K562 (cell line): ENCODE data around the gene HCST. TPM values are rescaled to one million over a fixed set of nuclear protein-coding genes. Genes with fewer than 3 reads are reported as not detected.
A peak's percentile ranks its signal among the peaks of the same experiment; 100 is the strongest.

ENCODE experiments used
- ARNT ChIP-seq, 2 experiments: fragments of 450-650 bp; IDR thresholded peaks; 2 replicates each; pipeline ENCODE4 v1.6.1; 2016; ENCODE audit warnings: mild to moderate bottlenecking in 1 of 2
- COPS2 ChIP-seq: fragments of 450-650 bp; conservative IDR thresholded peaks from 2 replicates; pipeline ENCODE4 v1.6.1; 2016; ENCODE audit warnings: mild to moderate bottlenecking, moderate library complexity
- E2F3 ChIP-seq: fragments of 250-450 bp; sonication (Bioruptor Pico); IDR thresholded peaks from 2 replicates; pipeline ENCODE4 v1.4.0; 2020; ENCODE audit warnings: mild to moderate bottlenecking
- ELF2 ChIP-seq: fragments of 250-450 bp; sonication (Bioruptor Pico); IDR thresholded peaks from 2 replicates; pipeline ENCODE4 v1.5.0; 2021; ENCODE audit warnings: mild to moderate bottlenecking
- ESRRA ChIP-seq: fragments of 450-650 bp; IDR thresholded peaks from 2 replicates; pipeline ENCODE4 v1.6.1; 2014; ENCODE audit warnings: low read depth, mild to moderate bottlenecking, moderate library complexity, borderline replicate concordance
- ETS2 ChIP-seq: IDR thresholded peaks from 2 replicates; pipeline ENCODE4 v1.6.1; 2016; ENCODE audit warnings: borderline replicate concordance, missing genetic modification characterization, mild to moderate bottlenecking, moderate library complexity, missing compliant biosample characterization; ENCODE audit not compliant: poor library complexity, severe bottlenecking
- FOS ChIP-seq: IDR thresholded peaks from 3 replicates; pipeline ENCODE4 v1.6.1; 2011; ENCODE audit not compliant: insufficient read length; ENCODE audit errors: extremely low read depth
- FOXA1 ChIP-seq: fragments of 450-650 bp; IDR thresholded peaks from 2 replicates; pipeline ENCODE4 v1.6.1; 2016; ENCODE audit warnings: mild to moderate bottlenecking, borderline replicate concordance
- GABPB2 ChIP-seq: fragments of 250-450 bp; sonication (Bioruptor Pico); conservative IDR thresholded peaks from 2 replicates; pipeline ENCODE4 v1.5.1; 2021; ENCODE audit warnings: mild to moderate bottlenecking
- NR2C1 ChIP-seq, 2 experiments: fragments of 450-650 bp; IDR thresholded peaks; 2 replicates each; pipeline ENCODE4 v1.6.1; 2017; ENCODE audit warnings: mild to moderate bottlenecking in 2 of 2, antibody characterized with exemption in 1 of 2, inconsistent platforms in 1 of 2, missing compliant biosample characterization in 1 of 2, missing genetic modification characterization in 1 of 2
- PHTF2 ChIP-seq: fragments of 250-450 bp; sonication (Bioruptor Pico); IDR thresholded peaks from 2 replicates; pipeline ENCODE4 v1.5.0; 2021; ENCODE audit warnings: mild to moderate bottlenecking
- POLR2H ChIP-seq: IDR thresholded peaks from 2 replicates; pipeline ENCODE4 v1.6.1; 2016; ENCODE audit warnings: missing genetic modification characterization, low read depth, mild to moderate bottlenecking, control low read depth, missing compliant biosample characterization, moderate library complexity
- PTBP1 ChIP-seq: fragments of 200-400 bp; formaldehyde crosslinking; IDR thresholded peaks from 2 replicates; pipeline ENCODE4 v1.6.1; 2017; ENCODE audit warnings: low read depth, low read length
- ZBED1 ChIP-seq: IDR thresholded peaks from 2 replicates; pipeline ENCODE4 v1.6.1; 2014
- ZNF785 ChIP-seq: fragments of 250-450 bp; sonication (Bioruptor Pico); IDR thresholded peaks from 2 replicates; pipeline ENCODE4 v1.4.0; 2020; ENCODE audit warnings: mild to moderate bottlenecking
- polyA plus RNA-seq, 8 experiments: library from polyadenylated mRNA; depleted of rRNA in 4 of 8; stranded (reverse) in 5 of 8; unstranded in 3 of 8; fragments of >200 nt; fragmentation: Nextera tagmentation in 2 of 8; fragmentation: Illumina TruSeq in 1 of 8; extraction: Ambion mirVana in 2 of 8; extraction: Trizol in 1 of 8; gene quantifications; 2 replicates each; pipeline versions ENCODE4 v1.2.1 to v1.2.3, GENCODE V29; 2011 to 2014; ENCODE audit warnings: inconsistent platforms in 1 of 8, missing spikeins in 1 of 8
- total RNA-seq, 7 experiments: library from RNA; depleted of rRNA in 6 of 7; stranded (reverse); fragments of >200 nt in 6 of 7; fragmentation: Illumina TruSeq in 2 of 7; extraction: Trizol in 2 of 7; gene quantifications; 2 replicates each; pipeline versions ENCODE4 v1.2.1 to v1.2.3, GENCODE V29; 2011 to 2021; ENCODE audit warnings: low replicate concordance in 1 of 7
- TF ChIP-seq, protein P1 (sequence below): fragments of 200-400 bp; formaldehyde crosslinking; IDR thresholded peaks from 2 replicates; pipeline ENCODE4 v1.6.1; 2017; ENCODE audit warnings: mild to moderate bottlenecking, low read depth, low read length, moderate library complexity
- TF ChIP-seq, protein P2 (sequence below), 2 experiments: fragments of 450-650 bp; formaldehyde crosslinking in 1 of 2; IDR thresholded peaks; 2 replicates each; pipeline versions ENCODE4 v1.4.0 to v1.6.1; 2014 to 2020; ENCODE audit warnings: mild to moderate bottlenecking in 2 of 2, borderline replicate concordance in 1 of 2, low read depth in 1 of 2
- TF ChIP-seq, protein P3 (sequence below): fragments of 250-450 bp; sonication (Bioruptor Pico); IDR thresholded peaks from 2 replicates; pipeline ENCODE4 v1.9.0; 2021; ENCODE audit warnings: mild to moderate bottlenecking

HCST gene
- total and polyA plus RNA-seq, 9 of the 15 experiments (the other 6 are each of a cell fraction or from before 2014, with no cell fraction given), result 0.29 to 1.9 (median 0.95) TPM; not detected in 2

DNA sequence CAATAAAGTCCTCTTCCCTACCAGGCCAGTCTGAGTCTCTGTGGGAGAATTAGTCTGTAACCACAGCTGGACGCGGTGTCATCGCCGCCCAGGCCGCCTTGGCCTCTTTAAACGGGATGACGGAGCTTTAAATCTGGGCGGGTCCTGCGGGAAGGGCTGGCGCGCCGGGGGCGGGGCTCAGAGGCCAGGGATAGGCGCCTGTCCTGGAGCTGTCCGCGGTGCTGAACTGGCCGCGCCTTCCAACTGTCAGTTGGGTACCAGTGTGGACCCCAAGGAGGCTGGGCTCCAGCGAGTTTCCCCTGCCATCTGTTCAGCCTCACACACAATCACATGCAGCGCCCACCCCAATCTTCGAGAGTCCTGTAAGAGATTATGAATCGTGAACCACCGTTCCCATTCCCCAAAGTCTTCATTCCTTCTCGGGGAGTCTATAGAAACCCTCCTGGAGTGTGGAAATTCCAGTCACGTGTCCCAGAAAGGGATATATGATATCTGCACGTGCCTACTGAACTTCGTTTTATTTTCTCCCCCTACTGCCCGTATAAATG, 22.5 kb upstream of the HCST start (continued):
- TF ChIP-seq, protein P1, sequence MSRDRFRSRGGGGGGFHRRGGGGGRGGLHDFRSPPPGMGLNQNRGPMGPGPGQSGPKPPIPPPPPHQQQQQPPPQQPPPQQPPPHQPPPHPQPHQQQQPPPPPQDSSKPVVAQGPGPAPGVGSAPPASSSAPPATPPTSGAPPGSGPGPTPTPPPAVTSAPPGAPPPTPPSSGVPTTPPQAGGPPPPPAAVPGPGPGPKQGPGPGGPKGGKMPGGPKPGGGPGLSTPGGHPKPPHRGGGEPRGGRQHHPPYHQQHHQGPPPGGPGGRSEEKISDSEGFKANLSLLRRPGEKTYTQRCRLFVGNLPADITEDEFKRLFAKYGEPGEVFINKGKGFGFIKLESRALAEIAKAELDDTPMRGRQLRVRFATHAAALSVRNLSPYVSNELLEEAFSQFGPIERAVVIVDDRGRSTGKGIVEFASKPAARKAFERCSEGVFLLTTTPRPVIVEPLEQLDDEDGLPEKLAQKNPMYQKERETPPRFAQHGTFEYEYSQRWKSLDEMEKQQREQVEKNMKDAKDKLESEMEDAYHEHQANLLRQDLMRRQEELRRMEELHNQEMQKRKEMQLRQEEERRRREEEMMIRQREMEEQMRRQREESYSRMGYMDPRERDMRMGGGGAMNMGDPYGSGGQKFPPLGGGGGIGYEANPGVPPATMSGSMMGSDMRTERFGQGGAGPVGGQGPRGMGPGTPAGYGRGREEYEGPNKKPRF, result no peak
- TF ChIP-seq ELF2 (CRISPR knock-in tag) (no peak), PTBP1 (no peak), ZBED1 (no peak), ESRRA (peak; percentile 71; the same call in 1 of the 2 replicates), ETS2 (no peak), E2F3 (no peak), ZNF785 (CRISPR knock-in tag) (no peak), GABPB2 (no peak), NR2C1 (IDR thresholded peaks at IDR 0.05) (no peak), NR2C1 (tag; IDR thresholded peaks at IDR 0.05) (no peak), PHTF2 (CRISPR knock-in tag) (no peak), POLR2H (tag) (no peak), COPS2 (no peak), FOXA1 (no peak), FOS (no peak), ARNT (IDR thresholded peaks at IDR 0.05) (no peak)
- TF ChIP-seq, protein P2, sequence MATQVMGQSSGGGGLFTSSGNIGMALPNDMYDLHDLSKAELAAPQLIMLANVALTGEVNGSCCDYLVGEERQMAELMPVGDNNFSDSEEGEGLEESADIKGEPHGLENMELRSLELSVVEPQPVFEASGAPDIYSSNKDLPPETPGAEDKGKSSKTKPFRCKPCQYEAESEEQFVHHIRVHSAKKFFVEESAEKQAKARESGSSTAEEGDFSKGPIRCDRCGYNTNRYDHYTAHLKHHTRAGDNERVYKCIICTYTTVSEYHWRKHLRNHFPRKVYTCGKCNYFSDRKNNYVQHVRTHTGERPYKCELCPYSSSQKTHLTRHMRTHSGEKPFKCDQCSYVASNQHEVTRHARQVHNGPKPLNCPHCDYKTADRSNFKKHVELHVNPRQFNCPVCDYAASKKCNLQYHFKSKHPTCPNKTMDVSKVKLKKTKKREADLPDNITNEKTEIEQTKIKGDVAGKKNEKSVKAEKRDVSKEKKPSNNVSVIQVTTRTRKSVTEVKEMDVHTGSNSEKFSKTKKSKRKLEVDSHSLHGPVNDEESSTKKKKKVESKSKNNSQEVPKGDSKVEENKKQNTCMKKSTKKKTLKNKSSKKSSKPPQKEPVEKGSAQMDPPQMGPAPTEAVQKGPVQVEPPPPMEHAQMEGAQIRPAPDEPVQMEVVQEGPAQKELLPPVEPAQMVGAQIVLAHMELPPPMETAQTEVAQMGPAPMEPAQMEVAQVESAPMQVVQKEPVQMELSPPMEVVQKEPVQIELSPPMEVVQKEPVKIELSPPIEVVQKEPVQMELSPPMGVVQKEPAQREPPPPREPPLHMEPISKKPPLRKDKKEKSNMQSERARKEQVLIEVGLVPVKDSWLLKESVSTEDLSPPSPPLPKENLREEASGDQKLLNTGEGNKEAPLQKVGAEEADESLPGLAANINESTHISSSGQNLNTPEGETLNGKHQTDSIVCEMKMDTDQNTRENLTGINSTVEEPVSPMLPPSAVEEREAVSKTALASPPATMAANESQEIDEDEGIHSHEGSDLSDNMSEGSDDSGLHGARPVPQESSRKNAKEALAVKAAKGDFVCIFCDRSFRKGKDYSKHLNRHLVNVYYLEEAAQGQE (IDR thresholded peaks at IDR 0.05; ENCODE audit: borderline replicate concordance), result peak; percentile 100
- TF ChIP-seq, protein P2 (CRISPR knock-in tag; IDR thresholded peaks at IDR 0.05; ENCODE audit: low read depth), result peak; percentile 100
- TF ChIP-seq, protein P3, sequence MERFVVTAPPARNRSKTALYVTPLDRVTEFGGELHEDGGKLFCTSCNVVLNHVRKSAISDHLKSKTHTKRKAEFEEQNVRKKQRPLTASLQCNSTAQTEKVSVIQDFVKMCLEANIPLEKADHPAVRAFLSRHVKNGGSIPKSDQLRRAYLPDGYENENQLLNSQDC (CRISPR knock-in tag), result no peak
